Breast epithelium (tissue), 4 donors: ENCODE data around the gene HOXD1. TPM values are rescaled to one million over a fixed set of nuclear protein-coding genes. Genes with fewer than 3 reads are reported as not detected.
A peak's percentile ranks its signal among the peaks of the same experiment; 100 is the strongest.

Experiments used
- DNase-seq, 2 donors: peaks; one replicate each; pipeline ENCODE4 v3.0.0-alpha.2; 2019; ENCODE audit warnings: low spot score in 2 of 2
- H3K27ac ChIP-seq, 2 donors: fragments of 200-600 bp; sonication (generic) in 1 of 2; one replicate each; pipeline ENCODE4 v1.5.1; 2016 to 2019; ENCODE audit warnings: mild to moderate bottlenecking in 1 of 2
- H3K27me3 ChIP-seq, 2 donors: fragments of 200-600 bp; sonication (generic) in 1 of 2; one replicate each; pipeline versions ENCODE4 v1.5.1 to v1.6.0; 2017 to 2019; ENCODE audit warnings: control low read depth in 1 of 2, mild to moderate bottlenecking in 1 of 2
- H3K36me3 ChIP-seq: fragments of 200-600 bp; one replicate; pipeline ENCODE4 v1.5.1; 2019
- H3K4me1 ChIP-seq, 2 donors: fragments of 200-600 bp; sonication (generic); one replicate each; pipeline ENCODE4 v1.5.1; 2016 to 2019; ENCODE audit warnings: control low read depth in 1 of 2
- H3K4me3 ChIP-seq, 3 donors: fragments of 200-600 bp; sonication (generic); 1 replicate in 2 of 3; 2 replicates in 1 of 3; pipeline ENCODE4 v1.5.1; 2016 to 2019; ENCODE audit warnings: mild to moderate bottlenecking in 3 of 3, moderate library complexity in 2 of 3
- H3K9me3 ChIP-seq, 2 donors: fragments of 200-600 bp; sonication (generic) in 1 of 2; one replicate each; pipeline ENCODE4 v1.5.1; 2016 to 2019; ENCODE audit warnings: control low read depth in 1 of 2
- CTCF ChIP-seq, 3 donors: fragments of 450-650 bp; IDR thresholded peaks; one replicate each; pipeline ENCODE4 v1.5.1; 2016 to 2017; ENCODE audit warnings: antibody characterized with exemption in 3 of 3, mild to moderate bottlenecking in 3 of 3, moderate library complexity in 3 of 3
- POLR2A ChIP-seq: fragments of 450-650 bp; IDR thresholded peaks from one replicate; pipeline ENCODE4 v1.6.1; 2016; ENCODE audit warnings: antibody characterized with exemption, mild to moderate bottlenecking, moderate library complexity
- POLR2AphosphoS5 ChIP-seq, 3 donors: sonication (generic); formaldehyde crosslinking; IDR thresholded peaks; one replicate each; pipeline ENCODE4 v1.6.1; 2017; ENCODE audit warnings: antibody characterized with exemption in 3 of 3
- intact Hi-C: fragments of 100-400 bp; cut with DNase I; formaldehyde crosslinking; loops from one replicate; pipeline ENCODE4 v1.15.1; 2023; ENCODE audit warnings: low total_unique reads
- total RNA-seq, 3 donors: library from RNA; depleted of rRNA; stranded (reverse); fragments of >200 nt; gene quantifications; one replicate each; pipeline ENCODE4 v1.1.0, GENCODE V29; 2016

The HOXD1 gene
- total RNA-seq, 3 donors from 2014 or later, result 0.15 to 1.3 (median 0.64) TPM

GRCh38 chr2:176174382-176174823, 14.1 kb upstream of the HOXD1 start:
- peaks cover 2 to 92% of the 10 kb centered on the region in 2 donors for H3K27me3 ChIP-seq
- DNase-seq, result no peak
- no peaks in the 10 kb centered on the region for H3K4me1 ChIP-seq
- peak overlapping the region in 2 of 3 donors; percentile 13 to 31 for H3K4me3 ChIP-seq
- TF ChIP-seq POLR2AphosphoS5 (IDR thresholded peaks at IDR 0.05), result no peak
- no peak for TF ChIP-seq CTCF (IDR thresholded peaks at IDR 0.05)
- no peak for TF ChIP-seq POLR2A
- H3K36me3 ChIP-seq, result no peaks in the 10 kb centered on the region
- intact Hi-C loops, result no loop called here
- no peak overlapping the region for H3K27ac ChIP-seq
- H3K9me3 ChIP-seq, result no peaks in the 10 kb centered on the region

- intact Hi-C loops, result no loop called here
- Histone ChIP-seq H3K27me3 (peaks cover 2 to 92% of the 10 kb centered on the region in 2 donors), H3K4me3 (peak overlapping the region in 2 of 3 donors; percentile 13 to 31), H3K4me1 (no peaks in the 10 kb centered on the region), H3K36me3 (no peaks in the 10 kb centered on the region), H3K9me3 (no peaks in the 10 kb centered on the region), H3K27ac (peak overlapping the region in 1 of 2 donors; percentile 19)
- TF ChIP-seq POLR2AphosphoS5 (IDR thresholded peaks at IDR 0.05), result no peak
- TF ChIP-seq CTCF (IDR thresholded peaks at IDR 0.05), result no peak
- no peak for TF ChIP-seq POLR2A
- DNase-seq, result no peak
These were observed 13.4 kb upstream of the HOXD1 start for GRCh38 chr2:176174824-176175708.

- Histone ChIP-seq H3K9me3 (no peaks in the 10 kb centered on the region), H3K27ac (peak overlapping the region in 1 of 2 donors; percentile 19), H3K4me1 (no peaks in the 10 kb centered on the region), H3K4me3 (no peak overlapping the region), H3K27me3 (peaks cover 2 to 89% of the 10 kb centered on the region in 2 donors), H3K36me3 (no peaks in the 10 kb centered on the region)
- no peak for DNase-seq
- intact Hi-C loops, result no loop called here
- no peak for TF ChIP-seq CTCF (IDR thresholded peaks at IDR 0.05)
- no peak for TF ChIP-seq POLR2AphosphoS5 (IDR thresholded peaks at IDR 0.05)
- TF ChIP-seq POLR2A, result no peak
These were observed 12.5 kb upstream of the HOXD1 start for GRCh38 chr2:176175709-176176607.

- H3K4me3 ChIP-seq, result peak overlapping the region; percentile 40 to 51 (median 42)
- no peak for DNase-seq
- H3K27ac ChIP-seq, result peak overlapping the region in 1 of 2 donors; percentile 41
- peaks cover 2 to 73% of the 10 kb centered on the region in 2 donors for H3K27me3 ChIP-seq
- TF ChIP-seq CTCF (IDR thresholded peaks at IDR 0.05) (no peak), POLR2A (no peak), POLR2AphosphoS5 (IDR thresholded peaks at IDR 0.05) (no peak)
- no peaks in the 10 kb centered on the region for H3K4me1 ChIP-seq
- no peaks in the 10 kb centered on the region for H3K9me3 ChIP-seq
- intact Hi-C loops, result no loop called here
- no peaks in the 10 kb centered on the region for H3K36me3 ChIP-seq
These were observed 10.9 kb upstream of the HOXD1 start for GRCh38 chr2:176177580-176178037.
